ENCODE results near the gene GSE1.

The GSE1 gene

DNA sequence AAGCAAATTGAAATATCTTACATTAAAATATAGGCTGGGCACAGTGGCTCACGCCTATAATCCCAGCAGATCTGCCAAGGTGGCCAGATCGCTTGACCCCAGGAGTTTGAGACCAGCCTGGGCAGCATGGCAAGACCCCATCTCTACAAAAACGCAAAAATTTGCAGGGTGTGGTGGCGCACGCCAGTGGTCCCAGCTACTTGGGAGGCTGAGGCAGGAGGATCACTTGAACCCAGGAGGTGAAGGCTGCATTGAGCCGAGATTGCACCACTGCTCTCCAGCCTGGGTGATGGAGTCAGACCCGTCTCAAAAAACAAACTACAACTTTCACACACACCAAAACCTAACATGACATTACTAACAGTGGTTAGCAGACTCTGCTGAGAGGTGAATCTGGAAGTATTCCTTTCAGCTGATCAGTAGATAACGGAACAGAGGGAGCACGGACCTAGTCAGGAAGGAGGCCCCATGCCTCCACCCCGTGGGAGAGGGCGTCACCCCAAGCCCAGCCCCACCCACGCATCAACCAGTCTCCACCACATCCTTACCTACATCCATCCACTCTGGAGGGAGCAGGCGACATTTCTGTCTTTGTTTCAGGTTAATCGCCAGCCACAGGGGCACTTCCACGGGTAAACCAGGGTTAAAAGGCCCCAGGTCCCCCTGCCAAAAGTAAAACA is 73.9 kb downstream of the GSE1 start:
- no peak for DNase-seq

DNA sequence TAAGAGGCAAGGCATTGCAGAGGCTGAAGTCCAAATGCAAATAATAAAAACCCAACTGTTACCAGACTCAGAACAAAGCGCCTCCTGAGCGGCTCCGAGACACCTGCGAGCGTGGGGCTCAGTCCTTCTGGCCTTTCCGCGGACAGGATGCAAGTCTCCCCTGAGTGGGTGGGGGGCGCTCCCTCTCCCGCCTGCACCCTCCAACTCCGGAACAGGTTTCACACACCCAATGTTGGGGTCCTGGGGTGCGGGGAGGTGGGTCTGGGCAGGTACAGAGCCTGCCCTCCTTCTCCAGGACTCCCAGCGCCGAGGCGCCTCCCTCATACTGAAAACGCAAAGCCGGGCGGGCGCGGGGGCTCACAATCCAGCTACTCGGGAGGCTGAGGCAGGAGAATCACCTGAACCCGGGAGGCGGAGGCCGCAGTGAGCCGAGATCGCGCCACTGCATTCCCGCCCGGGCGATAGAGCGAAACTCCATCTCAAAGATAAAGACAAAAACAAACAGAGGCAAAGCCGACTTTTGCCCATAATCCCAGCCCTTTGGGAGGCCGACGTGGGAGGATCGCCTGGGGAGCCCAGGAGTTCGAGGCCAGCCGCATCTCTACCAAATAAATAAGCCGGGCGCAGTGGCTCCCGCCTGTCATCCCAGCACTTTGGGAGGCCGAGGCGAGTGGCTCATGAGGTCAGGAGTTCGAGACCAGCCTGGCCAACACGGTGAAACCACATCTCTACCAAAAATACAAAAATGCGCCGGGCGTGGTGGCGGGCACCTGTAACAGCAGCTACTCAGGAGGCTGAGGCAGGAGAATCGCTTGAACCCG is 74.7 kb downstream of the GSE1 start:
- no peak for DNase-seq

DNA sequence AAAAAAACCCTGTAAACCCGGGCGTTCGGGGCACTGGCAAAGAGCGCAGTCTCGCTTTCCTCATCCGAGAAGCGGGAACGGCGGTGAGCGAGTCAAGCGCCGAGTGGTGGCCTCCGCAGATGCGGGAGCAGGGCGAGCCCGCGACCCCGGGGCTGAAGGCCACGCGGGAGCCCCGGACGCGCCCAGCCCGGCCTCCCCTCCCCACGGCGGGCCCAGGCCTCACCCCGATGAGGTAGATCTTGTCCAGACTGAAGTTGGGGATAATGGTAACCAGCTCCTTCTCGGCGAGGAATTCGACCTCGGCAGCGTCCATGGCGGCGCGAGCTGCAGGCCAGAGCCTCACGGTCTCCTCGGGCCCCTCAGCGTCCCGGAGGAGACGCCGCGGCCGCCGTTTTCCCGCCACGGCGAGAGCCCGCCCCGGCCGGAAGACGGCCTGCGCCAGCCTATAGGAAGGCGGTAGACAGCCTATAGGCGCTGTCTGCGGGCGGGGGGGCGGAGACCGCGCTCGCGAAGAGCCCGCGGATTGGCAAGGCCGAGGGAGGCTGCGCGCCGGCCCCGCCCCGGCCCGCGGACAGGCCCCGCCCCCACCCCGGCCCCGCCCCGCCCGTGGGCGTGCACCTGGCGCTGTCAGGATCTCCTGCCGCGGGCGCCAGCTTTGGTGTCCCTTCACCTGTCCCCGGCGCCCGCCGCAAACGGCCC is 75.6 kb downstream of the GSE1 start, which contains the start of gene GINS2:
Gene GINS2 (minus strand): TSS at position 369 of the 699 bp plus-strand sequence. CDS start 56 bp downstream, at position 313.
- DNase-seq, result peak; percentile 89

DNA sequence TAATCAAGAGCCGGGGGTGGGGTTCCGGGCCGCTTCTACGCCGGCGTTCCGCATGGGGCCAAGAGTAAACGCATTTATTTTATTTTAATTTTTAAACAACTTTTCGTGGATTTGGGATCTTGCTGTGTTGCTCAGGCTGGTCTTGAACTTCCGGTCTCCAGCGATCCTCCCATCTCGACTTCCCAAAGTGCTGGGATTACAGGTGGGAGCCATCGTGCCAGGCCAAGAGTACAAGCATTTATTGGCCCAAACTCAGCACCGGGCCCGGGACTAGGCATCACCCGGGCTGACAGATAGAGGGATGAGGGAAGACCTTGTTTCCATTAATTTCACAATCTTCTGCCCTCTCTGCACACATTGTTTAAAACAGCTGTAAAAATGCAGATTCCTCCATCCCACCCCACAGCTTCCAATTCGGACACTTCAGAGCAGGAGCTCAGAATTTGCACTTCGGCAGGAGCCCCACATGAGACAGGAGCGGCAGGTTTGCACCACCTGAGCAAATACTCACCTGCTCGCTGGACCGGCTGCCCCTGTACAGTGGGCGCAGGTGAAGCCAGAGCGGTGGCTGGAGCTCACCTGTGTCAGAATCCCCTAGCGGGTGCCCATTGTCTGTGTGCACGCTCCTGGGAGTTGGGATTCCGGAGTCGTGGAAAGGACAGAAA is 76.3 kb downstream of the GSE1 start:
- no peak for DNase-seq

DNA sequence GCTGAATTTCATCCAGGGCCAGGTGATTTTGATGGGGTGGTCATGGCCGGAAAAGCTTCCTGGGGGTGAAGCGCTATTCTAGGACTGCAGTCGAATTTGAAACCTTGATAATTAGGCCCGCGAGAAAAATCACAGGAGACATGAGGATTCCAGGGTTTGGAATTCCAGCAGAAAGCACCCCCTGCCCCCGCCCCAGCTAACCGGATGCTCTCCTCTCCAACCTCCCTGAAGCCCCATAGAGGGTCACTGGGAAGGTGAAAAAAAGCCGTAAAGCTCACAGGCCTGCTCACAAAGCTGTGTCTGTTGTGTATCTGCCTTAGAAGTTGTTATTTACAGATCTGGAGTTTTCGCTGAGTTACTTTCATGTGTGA is 76.8 kb downstream of the GSE1 start:
- DNase-seq, result no peak

DNA sequence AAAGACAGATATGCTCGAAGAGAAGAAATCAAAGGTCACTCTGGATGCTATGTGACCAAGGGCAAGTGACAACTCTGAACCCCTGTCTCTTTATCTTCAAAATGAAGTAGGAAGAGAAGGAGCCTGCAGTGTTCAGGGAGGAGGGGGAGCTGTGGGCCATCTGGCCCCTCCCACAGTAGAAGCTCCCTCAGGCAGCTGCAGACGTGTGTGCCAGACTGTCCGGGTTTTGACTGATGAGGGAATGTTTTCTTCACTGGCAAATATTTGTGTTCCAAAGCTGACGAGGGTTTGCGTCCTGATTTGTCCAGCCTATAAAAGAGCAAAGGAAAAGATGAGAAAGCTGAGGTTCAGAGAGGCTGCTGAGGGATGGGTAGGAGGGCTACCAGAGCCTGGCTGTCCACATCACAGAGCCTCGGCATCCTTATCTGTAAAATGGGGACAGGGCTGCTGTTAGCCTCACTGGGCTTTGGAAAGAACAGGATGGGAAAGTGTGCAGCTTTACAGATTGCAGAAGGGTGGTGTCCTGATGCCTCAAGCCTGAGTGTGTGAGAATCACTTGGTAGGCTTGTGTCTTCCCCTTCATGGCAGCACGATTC is 77.4 kb downstream of the GSE1 start:
- DNase-seq, result no peak

DNA sequence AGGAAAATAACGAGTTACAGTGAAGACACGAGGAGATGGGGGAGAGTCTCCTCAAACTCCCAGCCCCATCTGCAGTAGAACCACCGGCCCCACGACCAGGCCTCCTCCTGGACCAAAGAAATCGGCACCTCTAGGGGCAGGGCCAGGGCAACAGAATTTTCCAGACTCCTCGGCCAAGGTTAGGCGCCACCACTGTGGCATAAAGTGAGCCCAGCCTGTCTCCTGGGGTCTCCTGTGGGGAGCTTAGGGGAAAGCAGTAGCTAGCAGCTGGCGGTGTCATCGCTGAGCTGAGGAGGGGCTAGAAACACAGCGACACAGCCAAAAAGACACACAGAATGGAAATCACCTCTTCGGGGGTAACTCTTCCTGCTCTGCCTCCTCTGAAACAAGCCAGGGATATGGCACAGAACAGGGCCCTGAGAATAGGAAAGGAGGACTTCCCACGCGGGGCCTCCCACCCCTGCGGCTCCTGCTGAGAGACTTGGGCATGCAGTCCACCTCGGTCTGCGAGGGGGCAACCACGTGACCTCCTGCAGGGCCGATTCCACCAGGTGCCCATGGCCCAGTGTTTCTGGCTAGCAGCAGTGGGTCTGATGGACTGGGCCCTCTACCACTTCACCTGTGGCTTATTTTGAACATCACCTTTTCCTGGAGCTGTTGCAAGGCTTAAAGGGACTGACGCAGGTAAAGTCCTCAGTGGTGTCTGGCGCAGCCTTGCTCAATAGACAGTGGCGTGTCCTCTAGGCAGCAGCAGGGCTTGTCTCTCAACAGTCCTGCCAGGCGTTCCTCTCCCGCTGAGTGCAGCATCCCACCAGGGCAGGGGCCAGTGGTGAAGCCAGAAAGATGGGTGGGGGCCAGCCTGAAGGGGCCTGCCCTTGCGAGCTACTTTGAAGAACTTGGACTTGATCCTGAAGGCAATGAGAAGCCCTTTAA is 82.3 kb downstream of the GSE1 start:
- no peak for DNase-seq

DNA sequence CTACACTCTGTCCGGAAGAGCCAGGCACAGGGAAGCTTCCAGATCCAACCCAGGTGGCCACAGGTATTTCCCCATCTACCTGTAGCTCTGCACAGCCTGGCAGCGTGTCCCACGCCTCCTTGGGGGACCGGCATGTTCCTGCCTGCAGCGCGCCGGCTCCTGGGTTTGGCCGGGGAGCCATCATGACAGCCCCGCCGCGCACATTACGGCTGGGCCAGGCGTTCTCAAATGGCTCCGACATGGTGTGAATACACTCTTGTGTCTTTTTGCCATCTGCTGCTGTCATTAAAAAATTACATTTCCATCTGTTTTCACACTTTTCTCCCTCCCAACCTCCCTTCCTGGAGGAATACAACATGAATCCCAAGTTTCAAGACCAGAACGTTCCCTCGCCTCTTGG is 83.7 kb downstream of the GSE1 start:
- DNase-seq, result no peak

DNA sequence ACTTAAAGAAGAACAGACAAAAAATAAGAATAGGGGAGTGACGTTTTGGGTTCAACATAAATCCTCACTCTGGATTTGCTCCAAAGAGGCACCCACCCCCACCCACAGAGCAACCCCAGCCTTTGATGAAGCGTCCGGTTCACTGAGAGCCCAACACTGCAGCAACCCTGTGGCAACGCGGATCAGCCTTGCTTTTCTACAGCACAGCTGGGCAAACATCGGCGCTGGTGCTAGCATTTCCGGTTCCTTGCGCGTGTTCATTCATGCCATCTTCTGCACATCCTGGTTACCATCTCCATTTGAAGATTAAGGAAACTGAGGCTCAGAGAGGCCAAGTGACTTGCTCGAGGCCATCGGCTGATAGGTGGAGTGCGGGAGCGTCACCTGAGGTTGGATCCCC is 84.3 kb downstream of the GSE1 start:
- DNase-seq, result no peak

DNA sequence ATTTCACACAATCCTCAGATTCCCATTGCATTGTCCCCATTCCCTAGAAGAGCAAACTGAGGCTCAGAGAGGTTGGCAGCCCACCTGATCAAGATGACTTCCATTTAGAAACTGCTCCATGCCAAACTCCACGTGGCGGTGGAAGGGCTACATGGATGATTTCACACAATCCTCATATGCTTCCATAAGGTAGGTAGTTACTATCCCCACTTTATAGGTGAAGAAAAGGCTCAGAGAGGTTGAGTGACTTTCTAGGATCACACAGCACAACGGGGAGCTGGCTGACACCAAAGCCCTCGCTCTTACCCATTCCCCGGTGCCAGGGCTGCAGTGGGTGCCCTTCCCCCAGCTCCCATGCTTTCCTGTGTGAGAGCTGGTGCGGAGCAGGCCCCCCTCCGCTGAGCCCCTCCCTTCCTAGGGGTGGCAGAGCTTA is 85.4 kb downstream of the GSE1 start:
- no peak for DNase-seq

DNA sequence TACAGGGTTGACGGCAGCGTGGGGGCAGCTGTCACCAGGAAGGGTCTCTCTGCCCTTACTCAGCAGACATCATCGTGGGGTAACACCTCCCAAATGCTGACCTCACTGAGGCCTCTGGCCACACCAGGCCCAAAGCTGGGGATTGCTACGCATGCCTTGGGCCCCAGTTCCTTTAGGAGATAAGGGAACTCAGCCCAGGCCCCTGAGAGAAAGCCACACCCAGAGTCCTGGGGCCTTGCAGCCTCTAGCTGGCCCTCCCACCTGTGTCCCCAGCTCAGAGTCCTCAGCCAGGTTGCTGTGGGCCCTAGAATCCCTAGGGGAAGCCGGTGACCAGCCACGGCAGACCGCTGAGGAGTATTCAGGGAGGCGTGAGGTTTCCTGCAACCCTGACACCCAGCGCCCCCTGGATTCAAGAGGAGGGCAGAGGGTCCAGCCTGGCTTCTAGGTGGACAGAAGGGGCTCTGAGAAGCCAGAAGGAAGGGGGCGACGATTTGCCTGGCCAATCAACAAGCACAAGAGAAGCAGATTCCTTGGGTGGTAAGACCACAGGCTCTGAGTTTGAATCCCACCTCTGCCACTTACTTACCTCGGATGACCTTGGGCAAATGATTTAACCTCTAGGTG is 85.9 kb downstream of the GSE1 start:
- DNase-seq, result no peak

DNA sequence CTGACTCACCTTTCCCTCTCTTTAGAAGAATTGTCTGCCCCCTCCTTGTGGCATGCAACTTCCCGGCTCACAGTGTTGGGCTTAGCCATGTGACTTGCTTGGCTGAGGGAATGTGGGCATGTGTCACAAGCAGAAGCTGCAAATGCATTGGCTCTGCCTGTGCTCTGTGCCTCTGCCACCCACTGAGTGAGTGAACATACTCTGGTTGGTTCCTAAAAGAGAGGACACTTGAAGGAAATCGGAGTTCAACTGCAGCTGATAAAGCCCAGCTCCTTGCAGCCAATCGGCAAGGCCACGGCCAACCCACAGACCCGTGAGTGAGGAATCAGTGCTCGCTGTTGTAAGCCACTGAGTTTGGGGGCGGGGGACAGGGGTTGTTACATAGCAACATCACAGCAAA is 86.5 kb downstream of the GSE1 start:
- no peak for DNase-seq

DNA sequence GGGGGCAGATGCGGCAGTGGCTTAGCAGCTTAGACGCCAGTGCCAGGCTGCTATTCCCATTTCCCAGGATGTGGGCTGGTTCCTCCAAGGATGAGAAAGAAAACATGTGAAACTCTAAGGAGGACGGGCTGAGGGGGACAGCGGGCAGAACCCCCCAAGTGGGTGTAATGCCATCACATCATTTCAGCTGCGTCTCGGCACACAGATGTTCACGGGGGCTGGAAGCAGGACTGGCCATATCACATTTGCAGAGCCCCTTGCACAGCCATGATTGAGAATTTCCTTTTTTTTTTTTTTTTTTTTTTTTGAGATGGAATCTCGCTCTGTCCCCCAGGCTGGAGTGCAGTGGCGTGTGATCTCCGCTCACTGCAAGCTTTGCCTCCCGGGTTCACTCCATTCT is 90.9 kb downstream of the GSE1 start:
- DNase-seq, result no peak

DNA sequence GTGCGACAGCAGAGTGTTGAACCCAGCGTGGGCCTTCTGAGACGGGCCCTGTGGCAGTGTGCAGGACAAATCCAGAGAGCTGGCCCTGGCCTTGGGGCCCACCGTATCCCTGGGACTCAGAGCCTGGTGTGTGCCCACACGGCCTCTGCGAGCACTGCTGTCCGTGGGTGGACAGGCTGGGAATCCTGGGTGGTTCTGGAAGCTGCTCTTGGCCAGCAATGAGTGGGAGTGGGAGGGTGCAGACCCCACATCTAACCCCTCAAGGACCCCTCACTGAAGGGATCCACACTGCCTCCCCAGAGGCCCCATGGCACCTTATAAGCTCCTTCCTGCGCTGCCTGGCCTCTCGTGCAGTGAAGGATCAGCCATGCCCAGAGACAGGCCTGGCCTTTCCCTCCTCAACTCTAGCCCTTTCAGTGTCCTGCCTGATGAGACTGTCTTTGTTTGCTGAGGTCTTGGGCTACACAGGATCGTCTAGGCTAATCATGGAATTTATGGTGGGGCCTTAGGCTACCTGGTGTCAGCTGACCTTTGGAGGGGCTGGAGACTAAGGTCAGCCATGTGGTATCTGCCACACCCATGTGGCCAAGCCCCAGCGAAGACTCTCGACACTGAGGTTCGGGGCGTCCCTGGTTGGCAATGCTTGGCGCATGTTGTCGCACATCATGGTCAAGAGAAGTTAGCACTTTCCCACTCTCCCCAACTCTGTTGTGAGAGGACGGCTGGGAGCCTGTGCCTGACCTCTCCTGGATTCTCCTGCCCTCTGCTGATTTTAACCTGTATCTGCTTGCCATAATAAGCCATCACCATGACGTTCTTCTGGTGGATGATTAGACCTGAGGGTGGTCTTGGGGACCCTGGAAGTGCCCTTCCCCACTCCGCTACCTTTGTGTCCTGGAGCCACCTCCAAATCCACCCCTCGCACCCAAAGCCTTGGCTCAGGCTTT is 92.1 kb downstream of the GSE1 start:
- no peak for DNase-seq

DNA sequence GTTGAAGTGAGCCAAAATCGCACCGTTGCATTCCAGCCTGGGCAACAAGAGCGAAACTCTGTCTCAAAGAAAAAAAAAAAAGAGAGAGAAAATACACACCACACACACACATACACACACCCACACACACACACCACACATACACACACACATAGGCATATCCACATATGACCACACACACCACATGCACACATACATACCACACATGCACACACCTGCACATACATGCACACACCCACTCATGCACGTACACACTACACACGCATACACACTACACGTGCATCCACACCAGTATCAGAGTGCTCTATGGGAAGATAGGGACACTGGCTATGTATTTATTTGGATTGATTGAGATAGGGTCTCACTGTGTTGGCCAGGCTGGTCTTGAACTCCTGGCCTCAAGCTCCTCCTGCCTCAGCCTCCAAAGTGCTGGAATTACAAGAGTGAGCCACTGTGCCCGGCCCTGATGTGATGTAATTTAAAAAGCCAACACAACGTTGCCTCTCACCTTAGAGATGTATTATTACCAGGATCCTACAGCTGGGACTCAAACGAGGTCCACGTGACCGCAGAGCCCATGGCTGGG is 93.4 kb downstream of the GSE1 start:
- DNase-seq, result no peak

DNA sequence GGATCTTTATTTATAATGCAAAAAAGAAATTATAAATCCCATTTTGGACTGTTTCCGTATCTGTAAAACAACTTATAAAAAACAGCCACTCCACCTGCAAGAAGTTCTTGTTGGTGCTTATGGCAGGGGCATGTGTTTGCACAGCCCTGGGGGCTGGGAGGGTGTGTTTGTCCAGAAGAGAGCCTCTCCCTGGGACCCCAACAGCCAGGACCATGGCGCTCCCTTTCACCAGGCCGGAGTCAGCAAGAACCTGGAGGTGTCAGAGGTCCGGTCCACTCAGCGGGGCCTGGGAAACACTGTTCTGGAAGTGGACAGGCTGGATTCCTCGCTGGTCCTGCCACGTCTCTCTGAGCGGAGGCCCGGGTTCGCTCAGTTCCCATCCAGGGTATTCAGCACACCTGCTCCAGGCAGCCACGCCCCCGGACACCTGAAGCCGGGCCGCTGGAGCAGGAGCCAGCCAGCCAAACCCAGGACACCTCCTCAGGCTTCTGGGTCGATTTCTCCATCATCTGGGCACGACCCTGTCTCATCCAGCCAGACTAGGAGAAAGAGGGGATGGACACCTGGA is 94.5 kb downstream of the GSE1 start:
- DNase-seq, result no peak

DNA sequence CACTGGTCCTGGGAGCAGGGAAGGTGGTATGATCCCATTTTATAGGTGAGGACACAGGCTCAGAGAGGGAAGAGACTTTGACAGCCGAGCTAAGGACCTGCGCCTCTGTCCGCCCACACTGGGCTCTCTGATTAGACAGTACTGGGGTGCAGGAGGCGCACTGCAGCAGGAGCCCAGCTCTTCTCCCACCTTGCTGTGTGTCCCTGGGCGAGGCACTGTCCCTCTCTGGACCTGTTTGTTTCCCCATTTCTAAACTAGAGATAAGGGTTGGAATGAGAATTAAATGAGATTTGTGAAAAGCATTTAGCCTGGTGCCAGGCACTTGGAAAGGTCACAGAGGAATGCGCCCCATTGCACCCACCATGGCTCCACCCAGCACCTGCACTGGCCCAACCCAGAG is 95.2 kb downstream of the GSE1 start:
- DNase-seq, result no peak

DNA sequence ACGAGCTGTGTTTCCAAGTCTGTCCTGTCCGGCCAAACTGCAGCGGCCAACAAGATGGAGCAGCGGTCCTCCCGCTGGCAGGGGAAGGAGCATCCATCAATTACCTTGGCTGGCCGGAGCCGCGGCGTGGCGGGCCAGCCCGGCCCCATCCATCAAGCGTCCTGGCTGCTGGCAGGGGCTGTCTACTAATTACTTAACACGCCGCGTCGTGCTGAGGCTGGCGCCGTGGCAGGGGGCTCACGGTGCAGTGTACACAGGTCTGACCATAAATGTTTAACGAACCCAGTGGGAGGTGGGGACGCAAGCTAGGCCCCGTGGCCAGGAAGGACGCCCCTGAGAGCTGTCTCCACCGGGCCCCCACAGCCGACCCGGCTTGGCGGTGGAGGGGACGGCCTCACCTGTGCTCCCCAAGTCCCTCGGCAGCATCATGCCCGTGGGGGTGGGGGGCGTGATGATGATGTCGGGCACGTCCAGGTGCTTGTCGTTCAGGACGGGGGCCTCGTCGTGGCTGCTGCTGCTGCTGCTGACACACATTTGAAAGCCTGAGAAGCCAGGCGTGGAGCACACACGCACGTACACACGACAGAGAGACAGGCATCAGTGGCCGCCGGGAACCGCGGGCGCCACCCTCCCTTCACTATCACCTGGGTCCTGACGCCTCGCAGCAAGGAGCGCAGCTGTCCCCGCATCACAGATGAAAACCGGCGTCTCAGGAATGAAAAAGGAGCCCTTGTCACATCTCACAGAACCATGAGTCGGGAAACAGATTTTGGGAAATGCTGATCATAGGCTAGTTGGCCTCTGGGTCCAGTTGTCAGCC is 96.9 kb downstream of the GSE1 start:
- DNase-seq, result no peak

Measured in CD4-positive, alpha-beta T cell treated with Interleukin-4 for 4 hours (primary cell).